Pancreas (tissue), 10 donors: ENCODE measurements around the gene HSP90AB1. TPM values are rescaled to one million over a fixed set of nuclear protein-coding genes. Genes with fewer than 3 reads are reported as not detected.

Experiments used
- ATAC-seq, 4 donors: fragments of 200-7000 bp; cut with Tn5 transposase; one replicate each; pipeline versions ENCODE4 v1.8.0 to v1.9.1; 2020; ENCODE audit warnings: mild to moderate bottlenecking in 4 of 4, moderate library complexity in 4 of 4
- DNase-seq, 6 donors: peaks; one replicate each; pipeline ENCODE4 v3.0.0-alpha.2; 2020
- FAIRE-seq: peaks from 2 replicates; lab custom pipeline; 2012; peaks lifted over from hg19 to GRCh38; lab: Jason Lieb, UNC
- H3K27ac ChIP-seq, 4 donors: fragments of 200-600 bp; sonication (generic); 1 replicate in 3 of 4; 2 replicates in 1 of 4; pipeline versions ENCODE4 v1.5.0 to v1.8.0; 2020
- H3K27me3 ChIP-seq, 4 donors: fragments of 200-600 bp; one replicate each; pipeline ENCODE4 v1.8.0; 2021
- H3K36me3 ChIP-seq, 3 donors: fragments of 200-600 bp; sonication (generic) in 1 of 3; one replicate each; pipeline versions ENCODE4 v1.5.0 to v1.8.0; 2020 to 2021
- H3K4me1 ChIP-seq, 3 donors: fragments of 200-600 bp; one replicate each; pipeline ENCODE4 v1.8.0; 2021
- H3K4me3 ChIP-seq, 4 donors: fragments of 200-600 bp; sonication (generic) in 2 of 4; one replicate each; pipeline versions ENCODE4 v1.5.0 to v1.8.0; 2020 to 2021
- H3K9me3 ChIP-seq, 4 donors: fragments of 200-600 bp; one replicate each; pipeline ENCODE4 v1.8.0; 2021
- CTCF ChIP-seq, 4 donors: fragments of 200-600 bp; sonication (generic) in 3 of 4; IDR thresholded peaks; one replicate each; pipeline versions ENCODE4 v1.5.0 to v1.8.0; 2021; ENCODE audit warnings: antibody characterized with exemption in 4 of 4
- WGBS, 2 donors: extraction: QIAGEN DNeasy Blood & Tissue Kit; methylation state at CpG; one replicate each; pipeline ENCODE4 v1.1.7; 2013; 5-methylcytosine and 5-hydroxymethylcytosine counted together
- intact Hi-C, 3 donors: fragments of 100-400 bp; cut with DNase I; formaldehyde crosslinking; loops; one replicate each; pipeline versions ENCODE4 v1.11.1 to v1.14.2; 2022
- polyA plus RNA-seq, 2 donors: library from polyadenylated mRNA; stranded (reverse); fragments of 200-250 nt; gene quantifications; one replicate each; pipeline ENCODE4 v1.2.3, GENCODE V29; 2013
- total RNA-seq, 6 donors: library from RNA; stranded (reverse); fragmentation: NEBNext Ultra II Directional in 4 of 6; extraction: Animal tissue kit (Norgen Biotek cat#: 25700) in 4 of 6; gene quantifications; one replicate each; pipeline versions ENCODE4 v1.2.1 to v1.2.4, GENCODE V29; 2021 to 2023
- donor health status: healthy with polysubstance abuse.
- donor health status: DM: no; HTN: no; CAD: no; lungs with moderate emphysema.
- donor health status: DM: no; HTN: no; CAD: no.
- donor health status: control.
- donor health status: control.
- donor health status: Bipolar disorder and iron deficiency.
- donor health status: DM: yes; HTN: yes; CAD: no.
- donor health status: DM: no; HTN: no; CAD: no.
- donor health status: DM: no; HTN: no; CAD: no.
- donor health status: DM: yes; HTN: yes; CAD: no.

HSP90AB1 gene
- total and polyA plus RNA-seq, 8 donors = 145 to 577 (median 434) TPM

- H3K27me3 ChIP-seq = no peaks in the 10 kb centered on the region
- H3K9me3 ChIP-seq = no peaks in the 10 kb centered on the region
- FAIRE-seq = no peak
- H3K27ac ChIP-seq = peak overlapping the region in 1 of 4 donors; percentile 39
- no peak for ATAC-seq
- H3K4me3 ChIP-seq = peak overlapping the region; percentile 22 to 71 (median 54)
- no peaks in the 10 kb centered on the region for H3K36me3 ChIP-seq
- 7 to 9% methylated on average over 15 to 18 of the region's 18 CpGs for WGBS, 2 donors
- intact Hi-C loops = no loop called here
- DNase-seq = no peak
- no peak for TF ChIP-seq CTCF (IDR thresholded peaks at IDR 0.05)
- H3K4me1 ChIP-seq = peaks cover 30 to 51% (median 33%) of the 10 kb centered on the region in 3 donors
These were observed 22.6 kb upstream of the HSP90AB1 start for GRCh38 chr6:44224029-44224964.

- Histone ChIP-seq H3K36me3 (peaks cover 0 to 5% (median 0%) of the 10 kb centered on the region in 3 donors), H3K27me3 (no peaks in the 10 kb centered on the region), H3K27ac (no peak overlapping the region), H3K4me3 (no peak overlapping the region), H3K9me3 (no peaks in the 10 kb centered on the region), H3K4me1 (peaks cover 30 to 51% (median 33%) of the 10 kb centered on the region in 3 donors)
- DNase-seq = no peak
- intact Hi-C loops = no loop called here
- no peak for ATAC-seq
- TF ChIP-seq CTCF (IDR thresholded peaks at IDR 0.05) = no peak
- FAIRE-seq = no peak
- 79 to 85% methylated on average over 4 of the region's 4 CpGs for WGBS, 2 donors
These were observed 22.0 kb upstream of the HSP90AB1 start for GRCh38 chr6:44224965-44225305.

GRCh38 chr6:44225579-44226325 lies 21.1 kb upstream of the HSP90AB1 start:
- no peak for TF ChIP-seq CTCF (IDR thresholded peaks at IDR 0.05)
- H3K27ac ChIP-seq = peak overlapping the region in 1 of 4 donors; percentile 10
- FAIRE-seq (no peak), ATAC-seq (no peak), DNase-seq (no peak)
- no peak overlapping the region for H3K4me3 ChIP-seq
- H3K4me1 ChIP-seq = peaks cover 26 to 44% (median 33%) of the 10 kb centered on the region in 3 donors
- intact Hi-C loops = no loop called here
- H3K27me3 ChIP-seq = no peaks in the 10 kb centered on the region
- 39 to 46% methylated on average over 8 of the region's 8 CpGs for WGBS, 2 donors
- H3K36me3 ChIP-seq = peaks cover 0 to 12% (median 0%) of the 10 kb centered on the region in 3 donors
- no peaks in the 10 kb centered on the region for H3K9me3 ChIP-seq

GRCh38 chr6:44226368-44227147 lies 20.3 kb upstream of the HSP90AB1 start:
- peak in 1 of 4 donors; percentile 1 for ATAC-seq
- Histone ChIP-seq H3K4me1 (peaks cover 23 to 36% (median 33%) of the 10 kb centered on the region in 3 donors), H3K9me3 (no peaks in the 10 kb centered on the region), H3K27me3 (no peaks in the 10 kb centered on the region), H3K27ac (no peak overlapping the region), H3K36me3 (peaks cover 0 to 19% (median 0%) of the 10 kb centered on the region in 3 donors), H3K4me3 (no peak overlapping the region)
- intact Hi-C loops = no loop called here
- TF ChIP-seq CTCF (IDR thresholded peaks at IDR 0.05) = no peak
- 30 to 32% methylated on average over 15 of the region's 15 CpGs for WGBS, 2 donors
- FAIRE-seq = no peak
- no peak for DNase-seq
